Mesothelial cell of epicardium (in vitro differentiated cells): ENCODE data around the gene LCE1E. TPM values are rescaled to one million over a fixed set of nuclear protein-coding genes. Genes with fewer than 3 reads are reported as not detected.

Source experiments
- DNase-seq, 2 experiments: peaks; one replicate each; pipeline ENCODE4 v3.0.0; 2021; ENCODE audit warnings: low spot score in 2 of 2; ENCODE audit not compliant: unreplicated experiment in 2 of 2
- H3K27ac Mint-ChIP-seq: 2 replicates; pipeline ENCODE4 v1.8.0; 2021; ENCODE audit warnings: mixed read lengths
- H3K27me3 Mint-ChIP-seq: 2 replicates; pipeline ENCODE4 v1.8.0; 2021; ENCODE audit warnings: low read depth, mixed read lengths
- H3K36me3 Mint-ChIP-seq: 2 replicates; pipeline ENCODE4 v1.8.0; 2021; ENCODE audit warnings: mixed read lengths
- H3K4me1 Mint-ChIP-seq: 2 replicates; pipeline ENCODE4 v1.8.0; 2021; ENCODE audit warnings: mixed read lengths
- H3K4me3 Mint-ChIP-seq: 2 replicates; pipeline ENCODE4 v1.8.0; 2021; ENCODE audit warnings: mild to moderate bottlenecking, moderate library complexity, mixed read lengths
- H3K9me3 Mint-ChIP-seq: 2 replicates; pipeline ENCODE4 v1.8.0; 2021; ENCODE audit warnings: mixed read lengths
- total RNA-seq: library from RNA; stranded (reverse); gene quantifications from 3 replicates; pipeline ENCODE4 v1.2.1, GENCODE V29; 2021
- TF ChIP-seq, protein P1 (sequence below): fragments of 200-600 bp; sonication (generic); IDR thresholded peaks from one replicate; pipeline ENCODE4 v1.5.0; 2021; ENCODE audit warnings: antibody characterized with exemption; ENCODE audit not compliant: unreplicated experiment

The LCE1E gene
- total RNA-seq, 1 donor from 2014 or later, result not detected

DNA sequence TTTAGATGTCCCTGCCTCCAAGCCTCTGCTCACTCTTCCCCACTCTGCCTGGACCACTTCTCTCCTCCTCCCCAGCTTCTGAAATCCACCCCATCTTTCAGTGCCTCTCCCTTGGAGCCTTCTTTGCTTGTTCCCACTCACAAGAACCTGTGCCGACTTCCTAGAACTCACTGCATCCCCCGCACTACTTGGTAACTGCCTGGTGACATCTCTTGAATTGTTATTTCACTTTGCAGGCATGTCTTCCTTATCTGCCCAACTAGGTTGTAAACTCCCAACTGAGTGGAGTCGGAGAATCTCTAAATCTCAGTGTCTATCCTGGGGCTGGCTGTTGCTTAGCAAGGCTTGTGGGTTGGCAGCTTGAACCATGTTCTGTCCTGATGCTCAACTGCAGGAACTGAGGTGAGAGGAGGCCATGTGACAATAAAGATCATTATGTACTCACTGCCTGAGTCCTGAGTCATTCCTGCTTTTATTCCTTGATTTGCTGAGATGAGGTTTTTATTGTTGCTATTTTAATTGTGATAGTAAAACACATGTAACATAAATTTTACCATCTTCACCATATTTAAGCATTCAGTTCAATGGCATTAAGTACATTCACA, 24.3 kb upstream of the LCE1E start:
- TF ChIP-seq, protein P1, sequence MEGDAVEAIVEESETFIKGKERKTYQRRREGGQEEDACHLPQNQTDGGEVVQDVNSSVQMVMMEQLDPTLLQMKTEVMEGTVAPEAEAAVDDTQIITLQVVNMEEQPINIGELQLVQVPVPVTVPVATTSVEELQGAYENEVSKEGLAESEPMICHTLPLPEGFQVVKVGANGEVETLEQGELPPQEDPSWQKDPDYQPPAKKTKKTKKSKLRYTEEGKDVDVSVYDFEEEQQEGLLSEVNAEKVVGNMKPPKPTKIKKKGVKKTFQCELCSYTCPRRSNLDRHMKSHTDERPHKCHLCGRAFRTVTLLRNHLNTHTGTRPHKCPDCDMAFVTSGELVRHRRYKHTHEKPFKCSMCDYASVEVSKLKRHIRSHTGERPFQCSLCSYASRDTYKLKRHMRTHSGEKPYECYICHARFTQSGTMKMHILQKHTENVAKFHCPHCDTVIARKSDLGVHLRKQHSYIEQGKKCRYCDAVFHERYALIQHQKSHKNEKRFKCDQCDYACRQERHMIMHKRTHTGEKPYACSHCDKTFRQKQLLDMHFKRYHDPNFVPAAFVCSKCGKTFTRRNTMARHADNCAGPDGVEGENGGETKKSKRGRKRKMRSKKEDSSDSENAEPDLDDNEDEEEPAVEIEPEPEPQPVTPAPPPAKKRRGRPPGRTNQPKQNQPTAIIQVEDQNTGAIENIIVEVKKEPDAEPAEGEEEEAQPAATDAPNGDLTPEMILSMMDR, result no peak
- no peaks in the 10 kb centered on the region for H3K36me3 Mint-ChIP-seq
- no peaks in the 10 kb centered on the region for H3K4me1 Mint-ChIP-seq
- H3K4me3 Mint-ChIP-seq, result no peak overlapping the region
- peaks cover 63% of the 10 kb centered on the region for H3K9me3 Mint-ChIP-seq
- no peaks in the 10 kb centered on the region for H3K27me3 Mint-ChIP-seq
- H3K27ac Mint-ChIP-seq, result no peak overlapping the region
- DNase-seq, result no peak

- no peak overlapping the region for H3K4me3 Mint-ChIP-seq
- no peak overlapping the region for H3K27ac Mint-ChIP-seq
- TF ChIP-seq, protein P1, result no peak
- no peaks in the 10 kb centered on the region for H3K27me3 Mint-ChIP-seq
- H3K9me3 Mint-ChIP-seq, result peaks cover 73% of the 10 kb centered on the region
- no peaks in the 10 kb centered on the region for H3K36me3 Mint-ChIP-seq
- no peaks in the 10 kb centered on the region for H3K4me1 Mint-ChIP-seq
- DNase-seq, result no peak
Observed at GRCh38 chr1:152768847-152769533, 17.1 kb upstream of the LCE1E start.

GRCh38 chr1:152770411-152770810, 15.6 kb upstream of the LCE1E start:
- Mint-ChIP-seq H3K4me3 (no peak overlapping the region), H3K27ac (no peak overlapping the region), H3K9me3 (peaks cover 79% of the 10 kb centered on the region), H3K36me3 (peaks cover 1% of the 10 kb centered on the region), H3K27me3 (no peaks in the 10 kb centered on the region), H3K4me1 (no peaks in the 10 kb centered on the region)
- TF ChIP-seq, protein P1, result no peak
- DNase-seq, result no peak

- H3K36me3 Mint-ChIP-seq, result peaks cover 1% of the 10 kb centered on the region
- no peak within 1 kb of the TSS for H3K4me3 Mint-ChIP-seq
- no peak within 1 kb of the TSS for H3K27ac Mint-ChIP-seq
- H3K4me1 Mint-ChIP-seq, result no peaks in the 10 kb centered on the region
- DNase-seq, result no peak
- H3K9me3 Mint-ChIP-seq, result peaks cover 68% of the 10 kb centered on the region
- no peaks in the 10 kb centered on the region for H3K27me3 Mint-ChIP-seq
- TF ChIP-seq, protein P1, result no peak
Observed at GRCh38 chr1:152774875-152775274, 11.2 kb upstream of the LCE1E start, which contains the start of gene LCE1F. TSS of gene LCE1F (plus strand) at chr1:152775140. CDS start at chr1:152776372, 1,232 bp downstream.

DNA sequence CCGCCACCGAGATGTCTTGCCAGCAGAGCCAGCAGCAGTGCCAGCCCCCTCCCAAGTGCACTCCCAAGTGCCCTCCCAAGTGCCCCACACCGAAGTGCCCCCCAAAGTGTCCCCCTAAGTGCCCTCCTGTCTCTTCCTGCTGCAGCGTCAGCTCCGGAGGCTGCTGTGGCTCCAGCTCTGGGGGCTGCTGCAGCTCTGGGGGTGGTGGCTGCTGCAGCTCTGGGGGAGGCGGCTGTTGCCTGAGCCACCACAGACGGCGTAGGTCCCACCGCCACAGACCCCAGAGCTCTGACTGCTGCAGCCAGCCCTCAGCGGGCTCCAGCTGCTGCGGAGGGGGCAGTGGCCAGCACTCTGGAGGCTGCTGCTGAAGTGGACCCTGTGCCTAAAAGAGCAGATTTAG, 9.7 kb upstream of the LCE1E start:
- no peaks in the 10 kb centered on the region for H3K4me1 Mint-ChIP-seq
- TF ChIP-seq, protein P1, result no peak
- no peak for DNase-seq
- H3K36me3 Mint-ChIP-seq, result peaks cover 1% of the 10 kb centered on the region
- H3K4me3 Mint-ChIP-seq, result no peak overlapping the region
- no peak overlapping the region for H3K27ac Mint-ChIP-seq
- H3K9me3 Mint-ChIP-seq, result peaks cover 59% of the 10 kb centered on the region
- H3K27me3 Mint-ChIP-seq, result no peaks in the 10 kb centered on the region
